Stimulated activated CD4-positive, alpha-beta T cell treated with anti-CD3 and anti-CD28 coated beads, Interleukin-2, amount 100 ng/mL, for 4 hours (primary cell): Measurements from ENCODE around the gene PTPRK.

ENCODE experiments used
- DNase-seq: peaks from one replicate; pipeline ENCODE4 v3.0.0-alpha.2; 2020; ENCODE audit warnings: low read depth

PTPRK gene

DNA sequence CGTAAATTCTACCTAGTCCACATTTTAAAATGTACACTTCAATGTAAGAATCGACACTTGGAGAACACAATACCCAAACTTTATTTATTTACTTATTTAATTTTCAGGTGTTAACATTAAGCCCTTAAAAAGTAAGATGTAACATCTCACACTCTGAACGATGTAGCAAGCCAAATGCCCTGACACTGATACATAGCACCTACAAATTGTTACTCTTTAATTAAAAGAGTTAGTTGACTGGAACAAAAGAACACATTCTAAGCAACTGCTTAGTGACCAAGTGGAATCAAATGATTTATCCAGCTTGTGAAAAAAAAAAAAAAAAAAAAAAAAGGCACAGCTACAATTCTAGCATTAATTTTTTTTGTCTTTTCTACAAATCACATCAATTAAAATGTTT, 327.4 kb downstream of the PTPRK start:
- DNase-seq, result no peak

DNA sequence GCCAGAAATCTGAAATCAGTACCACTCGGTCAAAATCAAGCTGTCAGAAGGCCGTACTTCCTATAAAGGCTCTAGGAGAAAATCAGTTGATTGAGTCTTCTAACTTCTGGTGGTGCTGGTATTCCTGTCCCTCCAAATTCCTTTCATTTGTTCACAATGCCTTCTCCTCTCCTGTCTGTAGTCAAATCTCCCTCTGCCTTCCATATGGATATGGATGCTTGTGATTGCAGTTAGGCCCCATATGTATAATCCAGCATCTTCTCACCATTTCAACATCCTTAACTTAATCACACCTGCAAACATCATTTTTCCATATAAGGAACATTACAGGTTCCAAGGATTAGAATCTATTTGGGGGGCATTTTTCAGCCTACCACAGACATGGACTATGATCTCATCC, 331.7 kb downstream of the PTPRK start:
- DNase-seq, result no peak

DNA sequence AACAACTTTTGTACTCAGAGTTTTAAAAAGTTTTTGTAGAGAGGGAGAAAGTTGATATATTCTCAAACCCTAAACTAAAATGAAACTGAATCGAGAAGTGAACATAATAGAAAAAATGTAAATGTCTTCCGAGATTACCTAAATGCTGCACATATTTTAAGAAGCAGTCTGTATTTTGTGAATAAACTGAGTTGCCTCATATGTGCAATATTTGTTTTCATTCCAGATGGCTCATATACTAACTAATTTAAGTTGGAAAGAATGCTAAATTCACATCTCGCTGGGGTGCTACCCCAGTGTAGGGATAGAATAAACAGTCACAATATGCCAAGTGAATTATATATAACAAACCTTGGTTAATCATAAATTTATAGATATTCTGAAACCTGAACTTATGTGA, 333.7 kb downstream of the PTPRK start:
- DNase-seq, result no peak

DNA sequence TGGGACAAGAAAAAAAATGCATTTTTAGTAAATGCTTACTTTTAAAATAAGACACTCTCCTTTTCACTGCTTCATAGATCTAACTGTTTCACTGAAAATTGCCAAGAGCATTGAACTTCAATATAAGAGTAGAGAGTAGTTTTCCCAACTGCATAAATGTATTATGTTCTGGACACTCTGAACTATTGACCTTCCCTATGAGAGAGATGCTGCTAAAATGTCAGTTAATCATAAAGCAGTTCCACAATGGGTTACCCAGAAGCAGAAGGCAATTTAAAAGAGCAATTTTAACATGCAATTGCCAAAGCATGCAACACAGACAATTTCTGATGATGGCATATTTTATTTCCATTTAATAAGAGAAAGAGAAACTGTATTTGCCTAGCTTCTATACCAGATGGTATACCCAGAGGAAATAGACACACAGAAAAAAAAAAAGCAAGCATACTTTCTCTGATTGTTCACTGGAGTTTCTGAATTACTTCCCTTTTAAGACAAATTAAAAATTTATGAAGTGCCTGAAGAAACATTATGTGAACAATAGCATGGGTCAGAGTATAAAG, 340.4 kb downstream of the PTPRK start:
- no peak for DNase-seq

DNA sequence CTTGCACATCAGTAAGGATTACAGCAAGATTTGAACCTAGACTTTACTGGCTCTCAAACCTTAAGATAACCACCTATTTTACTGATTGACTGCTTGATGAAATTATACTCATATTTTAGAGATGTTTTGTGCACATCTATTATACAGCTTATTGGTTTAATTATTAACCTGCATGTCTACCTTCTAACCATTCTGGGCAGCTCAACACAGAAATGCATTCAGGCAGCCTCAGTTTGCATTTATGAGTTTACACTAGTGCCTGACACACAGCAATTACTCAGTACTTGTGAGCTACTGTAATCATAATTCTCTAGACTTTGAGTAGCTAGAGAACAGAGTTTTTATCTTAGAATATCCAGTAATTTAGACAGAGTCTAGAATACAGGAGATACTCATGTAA, 345.7 kb downstream of the PTPRK start:
- DNase-seq, result no peak

DNA sequence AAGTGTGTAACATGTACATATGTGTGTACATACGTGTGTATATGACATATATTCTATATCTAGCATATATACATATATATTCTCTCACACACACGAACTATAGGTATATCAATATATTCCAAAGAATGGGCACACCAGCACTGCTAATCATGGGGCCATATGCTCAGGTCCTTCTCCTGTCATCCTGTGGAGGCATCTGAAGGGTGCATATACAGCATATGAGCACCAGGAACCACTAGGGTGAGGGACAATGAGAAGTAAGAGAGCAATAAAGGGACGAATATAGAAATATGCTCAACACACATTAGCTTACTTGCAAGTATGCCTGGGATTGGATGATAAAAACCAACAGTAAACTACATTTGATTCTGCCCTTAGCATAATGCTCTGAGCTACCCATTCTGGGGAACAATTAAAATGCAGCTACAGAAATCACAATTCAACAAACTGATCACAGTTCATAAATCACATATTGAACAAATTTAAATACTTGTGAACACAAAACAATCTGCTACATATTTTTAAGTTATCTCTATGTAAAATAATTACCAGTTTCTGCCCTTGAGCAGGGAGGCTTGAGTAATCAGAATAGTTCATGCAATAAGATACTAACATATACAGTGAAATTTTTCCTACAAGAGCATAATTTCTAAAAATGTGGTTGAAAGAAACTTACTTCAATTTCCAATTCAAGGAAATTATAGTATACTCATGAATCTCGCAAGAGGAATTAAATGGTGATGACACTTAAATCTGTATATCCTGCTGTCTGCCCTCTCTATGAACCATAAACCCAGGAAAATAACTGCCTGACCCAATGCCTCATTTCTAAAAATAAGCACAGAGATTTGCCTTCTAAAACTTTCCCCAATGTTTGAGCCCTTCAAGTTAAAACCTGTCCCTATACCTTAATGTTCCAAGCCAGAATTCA, 347.4 kb downstream of the PTPRK start:
- no peak for DNase-seq

DNA sequence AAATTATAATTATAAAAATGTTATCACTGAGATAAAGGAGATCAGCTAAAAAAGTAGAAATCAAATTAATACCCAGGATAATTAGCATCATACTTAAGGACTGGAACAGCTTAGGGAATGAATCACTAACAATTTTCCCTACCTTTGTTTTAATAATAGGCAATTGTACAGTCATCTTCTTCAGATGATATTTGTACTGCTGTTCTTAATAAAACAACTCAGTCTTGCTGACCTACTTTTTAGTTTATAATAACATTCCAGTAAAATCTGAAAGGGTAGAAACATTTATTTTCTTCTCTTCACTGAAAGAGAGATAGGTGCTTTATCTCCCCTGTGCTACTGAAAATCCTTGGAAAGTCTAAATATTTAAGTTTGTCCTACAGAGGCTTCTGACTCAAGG, 348.3 kb downstream of the PTPRK start:
- no peak for DNase-seq

DNA sequence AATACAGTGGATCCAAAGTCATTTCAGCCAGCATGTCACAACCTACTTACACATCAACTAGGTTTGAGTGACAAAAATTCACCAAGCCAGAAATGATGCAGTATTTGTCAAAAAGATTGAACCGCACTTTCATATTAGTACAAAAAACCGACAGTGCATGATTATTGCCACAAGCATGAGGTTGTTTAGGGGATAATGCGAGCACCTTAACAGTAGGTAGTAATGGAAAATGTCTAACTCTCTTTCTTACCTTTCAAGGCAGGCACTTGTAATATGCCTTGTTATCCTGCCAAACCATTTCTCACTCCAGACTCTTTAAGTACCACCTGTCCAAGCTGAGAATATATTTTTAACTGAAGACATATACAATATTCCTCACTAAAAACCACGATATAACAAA, 349.2 kb downstream of the PTPRK start:
- DNase-seq, result no peak

DNA sequence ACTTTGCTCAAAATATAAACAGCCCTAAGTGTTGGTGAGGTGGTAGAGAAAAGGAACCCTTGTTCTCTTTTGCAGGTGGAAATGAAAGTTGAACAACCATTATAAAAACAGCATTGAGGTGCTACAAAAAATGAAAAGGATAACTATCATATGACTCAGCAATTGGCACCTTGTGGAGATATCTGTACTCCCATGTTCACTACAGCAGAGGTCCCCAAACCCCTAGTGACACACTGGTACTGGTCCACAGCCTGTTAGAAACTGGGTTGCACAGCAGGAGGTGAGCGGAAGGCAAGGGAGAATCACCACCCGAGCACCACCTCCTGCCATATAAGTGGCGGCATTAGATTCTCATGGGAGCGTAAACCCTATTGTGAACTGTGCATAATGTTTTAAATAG, 352.2 kb downstream of the PTPRK start:
- no peak for DNase-seq

DNA sequence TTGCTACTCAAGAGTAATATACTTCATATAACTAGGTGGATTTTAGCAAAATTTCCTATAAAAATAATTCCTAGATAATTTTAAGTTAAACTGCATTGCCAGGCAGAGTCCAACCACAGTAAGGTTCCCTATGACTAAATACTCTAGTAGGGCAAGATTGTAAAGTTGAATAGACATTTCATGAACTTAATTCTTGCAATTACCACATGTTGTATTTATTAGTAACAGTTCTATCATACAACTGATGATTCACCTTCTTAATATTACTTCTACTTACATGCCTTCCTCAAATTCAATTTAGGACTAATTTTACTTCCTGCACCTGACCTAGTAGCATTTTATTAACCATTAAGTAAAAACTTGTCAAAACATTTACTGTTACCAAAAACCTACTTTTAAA, 352.8 kb downstream of the PTPRK start:
- no peak for DNase-seq

DNA sequence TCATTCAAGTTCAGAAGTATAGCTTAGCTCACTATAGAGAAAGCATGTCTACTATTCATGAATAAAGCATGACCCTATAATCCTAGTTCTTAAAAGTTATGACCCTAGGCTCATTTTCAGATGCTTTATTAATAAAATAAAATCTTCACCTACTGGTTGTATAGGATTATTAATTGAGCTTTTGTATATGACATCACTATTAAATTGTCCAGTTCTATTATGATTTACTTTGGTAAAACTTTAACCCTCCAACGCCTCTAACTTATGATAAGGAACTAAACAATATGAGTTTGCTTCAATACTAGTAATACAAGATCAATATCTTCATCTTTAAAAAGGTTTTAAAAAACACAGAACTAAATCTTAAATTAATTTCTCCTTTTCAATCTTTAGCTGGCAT, 356.1 kb downstream of the PTPRK start:
- DNase-seq, result no peak

DNA sequence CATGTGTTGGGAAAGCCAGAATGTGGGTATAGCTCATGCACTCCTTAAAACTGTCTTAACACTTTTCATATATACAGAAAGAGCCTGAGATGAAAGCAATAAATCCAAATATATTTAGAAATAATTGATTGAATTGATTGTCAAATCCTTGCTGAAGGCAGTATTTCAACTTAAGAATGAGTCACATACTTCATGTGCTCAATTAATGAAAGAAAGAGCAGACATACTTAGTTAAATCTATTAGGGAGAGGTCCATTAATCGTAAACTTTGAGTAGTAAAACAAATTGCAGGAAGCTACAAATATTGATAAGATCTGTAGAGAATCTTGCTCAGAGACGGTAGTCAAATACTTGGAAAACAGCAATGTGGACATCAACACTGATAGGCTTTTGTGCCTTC, 358.0 kb downstream of the PTPRK start:
- DNase-seq, result no peak

DNA sequence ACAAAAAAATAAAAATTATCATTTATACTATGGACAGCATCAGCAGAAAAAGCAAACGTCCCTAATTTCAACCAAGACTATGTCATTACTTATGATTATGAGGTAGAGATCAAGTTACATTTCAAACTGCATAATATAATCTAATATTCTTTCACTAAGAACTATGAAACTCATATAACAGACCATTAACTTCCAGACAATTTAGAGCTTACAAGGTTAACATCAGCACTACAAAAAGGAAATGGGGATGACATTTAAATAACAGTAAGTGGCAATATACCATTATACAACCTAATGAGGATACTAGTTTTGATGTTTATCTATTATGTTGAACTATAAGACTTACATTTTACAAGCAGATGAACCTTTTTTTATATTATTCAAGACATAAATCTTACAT, 358.6 kb downstream of the PTPRK start:
- DNase-seq, result no peak

DNA sequence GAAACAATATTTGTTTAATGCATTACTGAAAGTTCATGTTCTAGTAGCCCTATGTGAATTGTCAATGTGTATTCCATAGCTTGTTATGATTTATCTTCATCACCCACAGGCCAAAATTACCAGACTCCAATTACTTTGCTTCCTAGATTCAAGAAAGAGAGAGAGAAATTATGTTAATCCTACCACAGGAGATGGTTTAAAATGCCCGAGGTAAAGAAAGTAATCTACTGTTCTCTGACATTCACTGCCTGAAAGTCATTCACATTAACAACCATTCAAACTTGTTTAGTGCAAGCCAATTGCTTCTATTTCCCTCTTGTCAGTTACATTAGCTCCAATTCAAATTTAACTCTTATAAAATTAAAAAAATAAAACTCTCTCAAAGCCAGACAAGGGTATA, 359.1 kb downstream of the PTPRK start:
- no peak for DNase-seq

DNA sequence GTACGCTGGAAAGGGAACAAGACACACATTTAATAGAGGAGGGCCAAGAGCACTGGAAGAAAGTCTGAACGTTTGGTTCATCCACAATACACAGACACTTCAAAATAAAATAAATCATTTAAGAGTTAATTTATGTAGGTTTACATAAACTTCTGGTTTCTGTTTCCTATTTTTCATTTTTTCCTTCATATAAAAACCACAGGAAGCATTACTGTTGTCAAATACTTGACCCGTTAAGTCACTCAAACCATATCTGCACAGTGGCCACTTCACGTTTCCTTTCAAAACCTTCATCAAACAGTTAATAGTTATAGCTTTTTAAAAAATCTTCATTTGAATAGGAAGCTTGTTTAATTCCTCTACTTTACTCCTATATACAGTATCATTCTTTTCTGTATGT, 361.9 kb downstream of the PTPRK start:
- no peak for DNase-seq

DNA sequence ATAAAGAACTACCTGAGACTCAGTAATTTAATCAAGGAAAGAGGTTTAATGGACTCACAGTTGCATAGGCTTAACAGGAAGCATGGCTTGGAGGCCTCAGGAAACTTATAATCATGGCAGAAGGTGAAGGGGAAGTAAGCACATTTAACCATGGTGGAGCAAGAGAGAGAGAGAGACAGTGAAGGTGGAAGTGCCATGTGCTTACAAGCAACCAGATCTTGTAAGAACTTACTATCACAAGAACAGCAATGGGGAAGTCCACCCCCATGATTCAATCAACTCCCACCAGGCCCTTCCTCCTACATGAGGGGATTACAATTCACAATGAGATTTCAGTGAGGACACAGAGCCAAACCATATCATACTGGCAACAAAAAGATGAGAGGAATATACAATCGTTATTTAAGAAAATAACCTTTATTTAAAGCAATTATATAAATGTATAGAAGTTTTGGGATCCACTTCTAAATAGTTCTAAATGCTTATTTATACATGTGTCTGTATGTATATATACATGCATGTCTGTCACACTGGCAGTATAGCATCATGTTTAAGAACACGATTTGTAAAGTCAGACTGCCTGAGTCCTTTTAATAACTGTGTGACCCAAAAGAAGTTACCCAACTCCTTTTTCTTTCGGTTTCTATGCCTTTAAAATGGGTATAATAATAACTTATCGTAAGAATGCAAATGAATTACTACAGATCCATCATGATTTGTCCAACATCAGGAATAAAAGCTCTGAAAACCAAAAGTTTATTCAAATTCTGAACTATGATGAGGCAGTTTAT, 363.9 kb downstream of the PTPRK start:
- DNase-seq, result no peak

DNA sequence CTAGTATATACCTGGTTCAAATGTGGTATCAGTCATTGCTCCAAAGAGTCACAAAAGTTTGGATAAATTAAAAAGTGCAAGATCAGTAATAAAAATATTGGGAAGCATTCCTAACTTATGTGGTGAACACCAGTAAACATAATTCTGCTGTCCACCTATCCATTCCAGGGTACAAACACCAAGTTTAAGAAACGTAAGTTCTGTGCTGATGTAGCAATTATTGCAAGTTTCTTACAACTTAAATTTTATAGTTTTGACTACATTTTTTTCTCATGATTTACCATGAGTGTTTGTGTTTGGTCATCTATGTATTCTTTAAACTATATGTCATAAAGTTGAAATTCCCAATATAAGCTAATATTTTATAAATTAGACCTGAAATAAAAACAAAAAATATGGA, 364.6 kb downstream of the PTPRK start:
- no peak for DNase-seq

DNA sequence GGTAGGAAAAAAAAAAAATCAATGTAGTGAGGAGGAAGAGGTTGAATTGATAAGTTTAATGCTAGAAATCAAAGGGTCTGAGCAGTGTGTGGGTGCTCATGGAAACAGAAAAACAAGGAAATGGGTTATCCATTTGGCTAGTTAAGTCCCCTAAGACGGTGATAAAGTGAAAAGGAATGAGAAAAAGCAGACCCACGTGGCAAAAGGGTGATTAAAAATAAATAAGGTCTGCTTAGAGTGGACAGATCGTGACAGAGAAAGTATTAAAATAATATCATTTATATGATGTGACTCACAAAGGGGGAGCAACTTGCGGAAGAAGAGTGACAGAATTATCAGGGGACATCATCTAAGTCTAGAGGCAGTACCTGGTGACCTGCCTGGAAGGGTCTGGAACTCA, 367.8 kb downstream of the PTPRK start:
- no peak for DNase-seq

DNA sequence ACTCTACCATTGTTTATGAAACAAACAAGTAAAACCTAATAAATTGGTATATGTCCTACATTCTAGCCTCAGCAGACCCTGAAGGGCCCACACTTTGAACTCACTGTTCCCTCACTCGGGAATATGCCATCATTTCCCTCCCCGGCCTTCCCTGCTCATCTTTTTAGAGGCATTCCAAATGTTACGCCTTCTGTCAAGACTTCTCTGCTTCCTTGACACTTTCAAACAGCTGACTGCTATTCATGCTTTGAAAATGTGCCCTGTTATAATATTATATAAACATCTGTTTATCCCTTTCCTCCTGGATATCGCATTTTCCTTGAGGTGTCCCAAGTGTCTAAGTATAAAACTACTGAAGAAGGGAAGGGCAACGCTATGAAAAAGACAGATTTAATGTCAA, 370.0 kb downstream of the PTPRK start:
- DNase-seq, result no peak

DNA sequence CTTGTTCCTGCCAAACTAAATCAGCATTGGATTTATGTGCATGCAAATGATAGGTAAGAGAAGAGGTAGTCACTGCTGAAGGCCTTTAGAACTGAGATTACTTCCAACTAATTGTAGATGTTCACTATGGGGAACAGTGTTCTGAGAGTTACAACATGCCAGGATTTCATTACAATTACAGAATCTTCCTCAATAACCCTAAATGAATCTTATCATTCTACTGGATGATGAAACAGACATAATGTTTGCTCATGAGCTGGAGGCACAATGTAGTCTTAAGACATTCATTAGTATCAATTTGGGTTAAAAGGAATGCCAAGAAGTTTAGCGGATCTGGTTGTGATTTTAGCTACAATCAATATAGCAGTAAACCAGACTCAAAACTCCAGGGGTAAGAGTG, 370.6 kb downstream of the PTPRK start:
- DNase-seq, result no peak

DNA sequence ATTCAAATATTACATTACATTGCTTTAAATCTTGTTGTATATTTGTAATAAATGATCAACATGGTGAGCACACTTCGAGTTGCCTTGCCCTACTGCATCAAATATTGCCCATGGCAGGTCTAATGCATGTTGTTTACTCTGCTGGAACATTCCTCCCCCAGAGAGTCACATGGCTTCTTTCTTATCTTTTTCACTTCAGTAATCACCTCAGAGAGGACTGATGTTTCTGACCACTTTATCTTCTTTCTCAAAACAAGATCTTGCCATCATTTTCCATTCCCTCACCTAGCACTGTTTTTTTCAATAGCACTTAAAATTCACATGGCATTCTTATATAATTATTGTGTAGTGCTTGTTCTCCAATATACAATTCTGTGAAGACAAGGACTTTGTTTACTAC, 376.1 kb downstream of the PTPRK start:
- DNase-seq, result no peak

DNA sequence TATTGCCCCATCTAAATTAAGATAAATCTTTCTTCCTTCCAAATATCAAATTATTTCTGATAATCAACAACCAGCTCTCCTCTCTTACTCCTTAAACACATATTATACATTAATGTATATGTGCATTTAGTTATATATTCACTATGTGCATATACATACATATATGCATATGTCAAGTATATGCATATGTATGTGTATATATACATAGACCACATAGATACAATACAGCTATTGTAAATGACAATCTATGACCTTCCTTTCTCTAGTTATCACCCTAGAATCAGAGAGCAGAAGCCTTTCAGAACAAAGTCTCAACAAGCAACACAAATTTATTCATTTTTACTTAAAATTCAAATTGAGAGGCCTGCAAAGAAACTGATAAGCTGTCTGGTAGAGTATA, 378.5 kb downstream of the PTPRK start:
- DNase-seq, result no peak

DNA sequence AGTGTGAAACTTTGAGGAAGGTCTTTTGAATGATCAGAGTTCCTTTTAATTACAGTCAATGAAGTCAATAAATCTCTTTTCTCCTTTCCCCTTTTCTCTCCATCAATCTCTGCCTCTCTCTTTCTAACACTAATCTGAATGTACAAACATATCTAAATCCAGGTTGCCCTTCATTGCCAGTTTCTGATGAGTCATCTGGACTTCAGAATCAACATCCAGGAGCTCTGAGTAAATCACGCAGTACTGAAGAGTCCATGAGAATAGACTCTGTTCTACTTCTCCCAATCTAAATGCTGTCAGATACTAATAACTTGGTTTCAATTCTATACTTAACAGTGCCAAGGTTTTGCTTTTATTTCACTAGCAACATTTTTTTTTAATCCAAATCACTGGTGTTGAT, 380.9 kb downstream of the PTPRK start:
- no peak for DNase-seq
